Right renal cortex interstitium (tissue), 3 donors: ENCODE results near the gene FOXO6. TPM values are rescaled to one million over a fixed set of nuclear protein-coding genes. Genes with fewer than 3 reads are reported as not detected.

Experiments used
- DNase-seq, 3 donors: peaks; one replicate each; pipeline ENCODE4 v3.0.0-alpha.2; 2013; ENCODE audit warnings: low read depth in 3 of 3, low spot score in 2 of 3
- polyA plus RNA-seq, 3 donors: library from polyadenylated mRNA; unstranded; fragments of 120-200 nt; gene quantifications; one replicate each; pipeline ENCODE4 v1.2.1, GENCODE V29; 2013; ENCODE audit not compliant: insufficient read length in 3 of 3

Gene FOXO6
- polyA plus RNA-seq, 3 donors: 1.2 to 2.1 (median 1.5) TPM

- DNase-seq: no peak
These were observed 11.7 kb upstream of the FOXO6 start for GRCh38 chr1:41349361-41350054.

DNA sequence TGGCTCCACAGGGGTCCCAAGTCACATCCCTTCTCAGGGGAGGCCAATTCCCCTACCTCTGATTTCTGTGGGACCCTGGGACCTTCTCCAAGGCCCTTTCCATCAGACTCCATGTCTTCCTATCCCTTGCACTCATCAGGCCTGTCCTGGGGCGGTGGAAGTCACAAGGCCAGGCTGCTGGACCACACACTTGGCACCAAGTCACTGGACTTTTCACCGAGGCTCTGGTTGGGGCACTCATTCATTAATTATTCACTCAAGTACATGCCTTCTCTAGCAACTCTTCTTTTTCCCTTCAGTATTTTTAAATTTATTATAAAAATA is 11.2 kb upstream of the FOXO6 start:
- no peak for DNase-seq

DNA sequence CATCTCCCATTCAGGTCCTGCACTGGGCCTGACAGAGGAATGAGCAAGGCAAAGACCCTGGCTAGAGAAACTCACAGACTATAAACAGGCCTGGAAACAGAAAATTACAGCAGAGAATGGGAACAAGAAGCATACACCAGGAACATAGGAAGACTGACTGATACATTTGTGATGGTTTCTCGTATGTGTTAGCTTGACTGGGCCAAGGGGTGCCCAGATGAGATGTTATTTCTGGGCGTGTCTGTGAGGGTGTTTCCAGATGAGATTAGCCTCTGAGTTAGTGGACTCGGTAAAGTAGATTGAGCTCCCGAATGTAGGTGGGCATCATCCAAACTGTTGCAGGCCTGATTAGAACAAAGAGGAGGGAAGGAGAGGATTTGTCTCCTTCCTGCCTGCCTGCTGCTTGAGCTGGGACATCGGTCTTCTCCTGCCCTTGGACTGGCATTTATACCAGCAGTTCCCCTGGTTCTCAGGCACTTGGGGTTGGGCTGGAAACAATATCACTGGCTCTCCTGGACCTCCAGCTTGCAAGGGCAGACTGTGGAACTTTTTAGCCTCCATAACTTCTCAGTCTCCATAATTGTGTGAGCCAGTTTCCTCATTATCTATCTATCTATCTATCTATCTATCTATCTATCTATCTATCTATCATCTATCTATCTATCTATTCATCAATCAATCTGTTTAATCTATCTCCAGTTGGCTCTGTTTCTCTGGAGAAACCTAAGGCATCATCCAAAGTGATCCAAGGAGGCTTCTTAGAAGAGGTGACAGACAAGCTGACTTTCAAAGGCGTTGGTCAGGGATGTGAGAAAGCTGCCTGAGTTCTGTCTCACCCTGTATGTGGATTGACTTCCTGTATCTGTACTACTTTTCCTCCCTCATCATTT is 9.7 kb upstream of the FOXO6 start:
- DNase-seq: no peak

- DNase-seq: no peak
These were observed 7.5 kb upstream of the FOXO6 start for GRCh38 chr1:41353744-41354143.

DNA sequence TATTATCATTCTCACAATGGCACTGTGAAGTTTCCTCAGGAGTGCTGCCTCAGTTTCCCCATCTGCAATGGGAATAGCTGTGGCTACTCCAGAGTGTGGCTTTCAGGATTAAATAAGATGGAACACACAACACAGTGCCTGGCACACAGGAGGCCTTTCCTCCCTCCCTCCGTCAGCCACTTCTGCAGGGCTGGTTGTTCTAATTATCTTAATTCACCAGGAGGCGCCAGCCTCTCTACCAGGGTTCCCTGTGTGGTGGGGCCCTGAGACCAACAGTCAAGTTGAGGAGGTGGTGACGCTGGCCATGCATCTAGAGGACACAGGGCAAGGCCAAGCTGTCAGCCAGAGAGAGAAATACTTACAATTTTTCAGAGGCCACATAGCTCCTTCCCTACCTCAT is 6.3 kb upstream of the FOXO6 start:
- DNase-seq: no peak

GRCh38 chr1:41355356-41355755 is 5.9 kb upstream of the FOXO6 start:
- no peak for DNase-seq

- DNase-seq: no peak
These were observed 5.5 kb upstream of the FOXO6 start for GRCh38 chr1:41355761-41356160.

GRCh38 chr1:41356752-41357151 is 4.5 kb upstream of the FOXO6 start:
- no peak for DNase-seq

DNA sequence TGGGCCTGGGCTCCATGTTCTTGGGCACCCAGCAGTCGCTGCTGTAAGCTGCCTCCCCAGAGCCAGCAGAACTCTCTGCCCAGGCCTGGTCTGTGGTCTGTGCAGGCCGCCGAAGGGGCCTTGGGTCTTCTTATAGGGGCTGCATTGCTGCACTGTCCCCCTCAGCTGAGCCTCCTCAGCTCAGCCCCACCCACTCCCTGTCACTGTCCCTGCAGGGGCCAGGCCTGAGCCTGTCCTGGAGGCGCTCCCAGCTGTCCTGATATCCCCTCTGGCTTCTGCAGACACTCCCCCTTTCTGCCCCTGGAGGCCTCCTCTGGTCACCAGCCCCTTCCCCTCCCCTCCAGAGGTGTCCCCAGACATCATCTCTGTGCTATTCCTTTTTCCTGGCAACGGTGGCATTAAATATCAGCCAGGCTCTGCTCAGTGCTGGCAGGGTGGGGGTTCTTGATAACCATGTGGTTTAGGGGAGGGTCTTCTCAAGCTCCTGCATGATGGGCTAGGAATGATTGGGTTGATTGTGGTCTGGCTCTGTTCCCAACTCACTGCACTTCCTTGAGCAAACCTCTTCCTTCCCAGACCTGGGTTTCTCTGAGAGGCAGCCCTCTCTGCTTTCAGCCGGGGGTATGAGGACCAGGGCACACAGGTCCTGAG is 3.7 kb upstream of the FOXO6 start:
- no peak for DNase-seq

GRCh38 chr1:41358131-41359021 is 2.9 kb upstream of the FOXO6 start:
- DNase-seq: no peak

- no peak for DNase-seq
These were observed 1.8 kb upstream of the FOXO6 start for GRCh38 chr1:41359211-41360073.

DNA sequence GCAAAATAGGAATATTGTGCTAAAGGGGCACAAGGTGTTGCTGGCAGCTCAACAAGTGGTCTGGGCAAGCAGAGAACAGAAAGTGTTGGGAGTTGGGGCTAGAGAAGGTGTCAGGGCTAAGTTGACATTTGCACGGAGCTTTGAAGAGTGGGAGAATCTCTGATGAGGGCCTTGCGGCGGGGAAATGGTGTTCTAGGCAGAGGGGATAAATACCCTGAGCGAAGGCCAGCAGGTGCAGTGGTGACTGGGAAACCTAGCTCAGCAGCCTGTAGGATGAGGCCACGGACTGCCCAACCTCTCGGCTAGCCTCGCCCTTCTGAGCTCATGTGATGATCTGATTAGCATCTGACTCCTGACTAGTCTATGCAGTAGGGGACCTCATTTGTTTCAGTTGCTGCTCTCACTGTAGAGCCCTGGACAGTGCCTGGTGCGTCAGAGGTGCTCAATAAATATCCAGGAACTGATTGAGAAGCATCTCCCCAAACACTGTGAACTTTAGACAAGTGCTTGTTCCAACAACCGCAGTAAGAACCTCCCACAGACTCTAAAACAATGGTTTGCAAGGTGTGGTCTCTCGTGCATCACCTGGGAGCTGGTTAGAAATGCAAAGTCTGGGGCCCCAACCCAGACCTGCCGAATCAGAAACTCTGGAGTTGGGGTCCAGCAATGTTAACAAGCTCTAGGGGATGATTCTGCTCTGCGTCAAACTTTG is 1.0 kb upstream of the FOXO6 start:
- DNase-seq: no peak

DNA sequence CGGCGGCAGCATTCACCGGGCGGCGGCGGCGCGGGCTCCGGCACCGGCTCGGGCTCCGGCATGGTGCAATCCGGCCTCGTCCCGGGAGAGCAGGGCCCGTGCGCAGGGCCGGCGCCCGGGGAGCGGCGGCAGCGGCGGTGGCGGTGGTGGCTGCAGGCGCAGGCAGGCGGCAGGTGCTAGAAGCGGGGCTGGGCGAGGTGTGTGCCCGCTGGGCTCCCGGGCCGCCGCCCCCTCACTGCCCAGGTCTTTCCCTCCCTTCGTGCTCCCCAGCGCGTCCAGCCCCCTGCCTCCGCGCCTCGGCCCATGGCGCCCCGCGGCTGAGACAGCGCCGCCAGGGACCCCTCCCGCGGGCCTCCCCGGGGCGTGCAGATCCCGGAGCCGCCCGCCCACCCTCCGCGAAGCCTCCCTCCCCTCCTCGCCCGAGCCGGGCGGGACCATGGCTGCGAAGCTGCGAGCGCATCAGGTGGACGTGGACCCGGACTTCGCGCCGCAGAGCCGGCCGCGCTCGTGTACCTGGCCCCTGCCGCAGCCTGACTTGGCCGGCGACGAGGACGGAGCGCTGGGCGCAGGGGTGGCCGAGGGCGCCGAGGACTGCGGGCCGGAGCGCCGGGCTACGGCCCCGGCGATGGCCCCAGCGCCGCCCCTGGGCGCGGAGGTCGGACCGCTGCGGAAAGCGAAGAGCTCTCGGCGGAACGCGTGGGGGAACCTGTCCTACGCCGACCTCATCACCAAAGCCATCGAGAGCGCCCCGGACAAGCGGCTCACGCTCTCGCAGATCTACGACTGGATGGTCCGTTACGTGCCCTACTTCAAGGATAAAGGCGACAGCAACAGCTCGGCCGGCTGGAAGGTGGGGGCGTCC is 492 bp downstream of the FOXO6 start:
- DNase-seq: no peak

- no peak for DNase-seq
These were observed 1.1 kb downstream of the FOXO6 start for GRCh38 chr1:41362357-41362721.

GRCh38 chr1:41362749-41363590 is 1.7 kb downstream of the FOXO6 start:
- no peak for DNase-seq

- no peak for DNase-seq
These were observed 2.5 kb downstream of the FOXO6 start for GRCh38 chr1:41363591-41364320.
